ENCODE measurements around the gene ASB1. TPM values are rescaled to one million over a fixed set of nuclear protein-coding genes. Genes with fewer than 3 reads are reported as not detected.

The ASB1 gene
- total and polyA plus RNA-seq, 9 of the 15 experiments (the other 6 are each of a cell fraction or from before 2014, with no cell fraction given) = 6.3 to 37.7 (median 23.9) TPM

GRCh38 chr2:238420878-238421694 is 5.6 kb upstream of the ASB1 start (continued):
- TF ChIP-seq ZNF586 (CRISPR knock-in tag; conservative IDR thresholded peaks at IDR 0.05) (no peak), POLR2AphosphoS5 (IDR thresholded peaks at IDR 0.05; ENCODE audit: control insufficient read depth, insufficient read depth, low read depth, low read length) (peak; percentile 42; the same call in 1 of the 2 replicates), GTF2E2 (tag; IDR thresholded peaks at IDR 0.05) (no peak), CREB3 (tag; conservative IDR thresholded peaks at IDR 0.05; ENCODE audit: low read depth) (no peak), PHTF2 (CRISPR knock-in tag; IDR thresholded peaks at IDR 0.05) (no peak), KDM4B (IDR thresholded peaks at IDR 0.05; ENCODE audit: borderline replicate concordance in 2 of 2, low read depth in 1 of 2) (no peak), IRF2 (CRISPR knock-in tag; IDR thresholded peaks at IDR 0.05) (no peak), ELK3 (CRISPR knock-in tag; IDR thresholded peaks at IDR 0.05) (no peak), JUND (IDR thresholded peaks at IDR 0.05; ENCODE audit: borderline replicate concordance, low read depth, low read length) (peak; percentile 52; the same call in 1 of the 2 replicates), JUND (tag; IDR thresholded peaks at IDR 0.05; ENCODE audit: borderline replicate concordance, low read depth, low read length) (peak; percentile 47; the same call in 1 of the 3 replicates), ZNF263 (CRISPR knock-in tag; IDR thresholded peaks at IDR 0.05; ENCODE audit: borderline replicate concordance) (no peak), CBX3 (IDR thresholded peaks at IDR 0.05; ENCODE audit: borderline replicate concordance in 1 of 2, low read length in 2 of 2) (0 out of 3 replicates have a peak, but pooled peaks of 1 of the 2 experiments have one; percentile 15), RAD21 (CRISPR knock-in tag; conservative IDR thresholded peaks at IDR 0.05 in 1 of 2, IDR thresholded peaks at IDR 0.05 in 1 of 2) (no peak), CBX5 (IDR thresholded peaks at IDR 0.05; ENCODE audit: borderline replicate concordance, low read depth) (no peak), CHD2 (IDR thresholded peaks at IDR 0.05; ENCODE audit: low read depth, low read length) (peak; percentile 69), ZBTB8A (IDR thresholded peaks at IDR 0.05; ENCODE audit: partially characterized antibody) (no peak), ZBTB34 (CRISPR knock-in tag; IDR thresholded peaks at IDR 0.05) (0 out of 2 replicates have a peak, but pooled peaks have one; percentile 28), ZNF212 (CRISPR knock-in tag; IDR thresholded peaks at IDR 0.05) (no peak), RBM14 (IDR thresholded peaks at IDR 0.05; ENCODE audit: borderline replicate concordance, insufficient read depth, low read depth, low read length) (no peak), FOXJ2 (tag; IDR thresholded peaks at IDR 0.05) (no peak), ZC3H8 (IDR thresholded peaks at IDR 0.05) (no peak), SIN3B (IDR thresholded peaks at IDR 0.05; ENCODE audit: low read depth) (0 out of 2 replicates have a peak, but pooled peaks have one; percentile 11), RHOXF2B (CRISPR knock-in tag; conservative IDR thresholded peaks at IDR 0.05) (no peak), MAX (CRISPR knock-in tag; IDR thresholded peaks at IDR 0.05) (no peak), PPARD (CRISPR knock-in tag; IDR thresholded peaks at IDR 0.05) (no peak)
